ENCODE measurements around the gene GRIK1. TPM values are rescaled to one million over a fixed set of nuclear protein-coding genes. Genes with fewer than 3 reads are reported as not detected.
"Not testable (repeated sequence)": the region's sequence is repeated elsewhere in the genome, so short reads cannot be mapped to it uniquely, and the experiment has no call there.

The GRIK1 gene
- total RNA-seq: not detected

GRCh38 chr21:29939924-29940275 lies at the start of gene GRIK1:
Gene GRIK1 (minus strand): TSS chr21:29939996.
- Mint-ChIP-seq H3K4me1 (peaks cover 4% of the 10 kb centered on the region), H3K27me3 (peaks cover 54% of the 10 kb centered on the region), H3K4me3 (peak within 1 kb of the TSS; percentile 25), H3K27ac (no peak within 1 kb of the TSS), H3K36me3 (ENCODE audit: low read depth) (peaks cover 2% of the 10 kb centered on the region), H3K9me3 (no peaks in the 10 kb centered on the region)
- DNase-seq: no peak
- ChIA-PET POLR2A (no interaction called here), CTCF (no interaction called here)

GRCh38 chr21:29987762-29988161 lies 48.0 kb upstream of the GRIK1 start:
- Mint-ChIP-seq H3K27ac (no peak overlapping the region), H3K9me3 (no peaks in the 10 kb centered on the region), H3K27me3 (no peaks in the 10 kb centered on the region), H3K36me3 (ENCODE audit: low read depth) (no peaks in the 10 kb centered on the region), H3K4me1 (no peaks in the 10 kb centered on the region), H3K4me3 (no peak overlapping the region)
- no peak for DNase-seq
- POLR2A ChIA-PET: no interaction called here
- CTCF ChIA-PET: no interaction called here

GRCh38 chr21:29985866-29986265 lies 46.1 kb upstream of the GRIK1 start:
- H3K27ac Mint-ChIP-seq: no peak overlapping the region
- POLR2A ChIA-PET: no interaction called here

DNA sequence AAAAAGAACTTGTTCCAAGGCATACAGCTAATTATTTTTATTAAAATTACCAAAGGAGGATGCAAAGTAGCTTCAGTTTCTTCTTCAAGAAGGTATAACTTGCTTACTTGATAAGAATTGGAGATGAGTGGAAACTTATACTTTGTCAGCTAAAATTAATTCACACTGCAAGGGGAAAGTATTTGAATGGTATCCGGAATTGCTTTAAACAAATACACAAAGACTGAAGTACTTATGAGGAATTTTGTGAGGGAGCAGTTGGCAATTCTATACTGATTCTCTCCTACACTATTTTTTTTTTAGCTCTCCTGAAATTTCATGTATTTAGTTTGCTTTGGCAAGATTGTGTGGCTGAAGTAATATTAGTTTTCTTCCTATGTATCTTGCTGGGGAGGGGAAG lies 39.2 kb upstream of the GRIK1 start:
- DNase-seq: no peak
- no peaks in the 10 kb centered on the region for H3K36me3 Mint-ChIP-seq (ENCODE audit: low read depth)
- no peaks in the 10 kb centered on the region for H3K9me3 Mint-ChIP-seq
- no peak overlapping the region for H3K27ac Mint-ChIP-seq
- POLR2A ChIA-PET: no interaction called here
- no peaks in the 10 kb centered on the region for H3K4me1 Mint-ChIP-seq
- CTCF ChIA-PET: interaction anchor here (0.6 kb wide), 1 partner anchor 1477 kb away, joined by 5 read pairs; no protein-coding TSS in a partner anchor
- H3K4me3 Mint-ChIP-seq: no peak overlapping the region
- H3K27me3 Mint-ChIP-seq: no peaks in the 10 kb centered on the region

More at GRCh38 chr21:29985866-29986265, 46.1 kb upstream of the GRIK1 start:
- Mint-ChIP-seq H3K4me1 (no peaks in the 10 kb centered on the region), H3K9me3 (no peaks in the 10 kb centered on the region), H3K4me3 (no peak overlapping the region), H3K27me3 (no peaks in the 10 kb centered on the region), H3K36me3 (ENCODE audit: low read depth) (no peaks in the 10 kb centered on the region)
- no peak for DNase-seq
- CTCF ChIA-PET: no interaction called here

DNA sequence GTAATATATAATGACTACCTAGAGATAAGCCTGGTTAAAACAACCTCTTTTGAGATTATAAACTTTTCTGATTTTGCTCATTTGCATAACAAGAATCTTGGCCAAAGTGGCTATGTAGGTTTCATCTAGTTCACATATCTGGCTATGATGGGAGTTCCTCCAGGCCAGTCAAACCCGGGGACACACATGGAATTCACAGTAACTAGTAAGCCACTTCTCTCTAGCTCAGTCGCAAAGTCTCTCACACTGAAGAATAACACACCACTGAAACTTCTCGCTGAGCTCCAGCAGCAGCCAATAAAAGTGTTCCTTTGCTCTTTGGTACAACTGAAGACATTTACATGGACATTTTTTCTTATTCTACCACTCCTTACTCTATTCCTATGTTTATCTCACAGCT lies 36.0 kb upstream of the GRIK1 start:
- Mint-ChIP-seq H3K27me3 (no peaks in the 10 kb centered on the region), H3K4me1 (no peaks in the 10 kb centered on the region), H3K27ac (no peak overlapping the region), H3K4me3 (no peak overlapping the region), H3K36me3 (ENCODE audit: low read depth) (no peaks in the 10 kb centered on the region), H3K9me3 (no peaks in the 10 kb centered on the region)
- ChIA-PET CTCF (no interaction called here), POLR2A (no interaction called here)
- no peak for DNase-seq

DNA sequence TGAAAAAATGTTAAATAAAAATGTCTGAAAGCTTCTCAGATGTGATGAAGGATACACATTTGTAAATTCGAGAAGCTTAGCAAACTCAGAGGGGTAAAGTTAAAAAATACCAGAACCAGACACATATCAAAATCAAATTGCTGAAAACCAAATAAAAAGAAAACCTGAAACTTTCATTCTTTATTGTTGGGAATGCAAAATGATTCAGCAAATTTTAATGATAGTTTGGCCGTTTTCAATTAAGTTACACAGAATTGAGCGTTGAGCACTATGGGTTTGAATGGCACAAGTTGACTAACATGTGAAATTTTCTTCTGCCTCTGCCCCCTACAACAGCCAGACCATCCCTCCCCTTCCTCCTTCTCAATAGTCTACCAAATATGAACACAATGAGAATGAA lies 33.5 kb upstream of the GRIK1 start:
- no peaks in the 10 kb centered on the region for H3K4me1 Mint-ChIP-seq
- CTCF ChIA-PET: no interaction called here
- H3K9me3 Mint-ChIP-seq: no peaks in the 10 kb centered on the region
- H3K27me3 Mint-ChIP-seq: no peaks in the 10 kb centered on the region
- H3K36me3 Mint-ChIP-seq (ENCODE audit: low read depth): no peaks in the 10 kb centered on the region
- H3K27ac Mint-ChIP-seq: no peak overlapping the region
- no peak for DNase-seq
- H3K4me3 Mint-ChIP-seq: no peak overlapping the region
- POLR2A ChIA-PET: no interaction called here

- POLR2A ChIA-PET: no interaction called here
- CTCF ChIA-PET: no interaction called here
- Mint-ChIP-seq H3K27ac (no peak overlapping the region), H3K27me3 (no peaks in the 10 kb centered on the region), H3K9me3 (no peaks in the 10 kb centered on the region), H3K4me1 (no peaks in the 10 kb centered on the region), H3K36me3 (ENCODE audit: low read depth) (no peaks in the 10 kb centered on the region), H3K4me3 (no peak overlapping the region)
- no peak for DNase-seq
These were observed 21.7 kb upstream of the GRIK1 start for GRCh38 chr21:29961291-29962027.

GRCh38 chr21:29958551-29958950 lies 18.8 kb upstream of the GRIK1 start:
- H3K27ac Mint-ChIP-seq: no peak overlapping the region
- no peak for DNase-seq
- ChIA-PET POLR2A (no interaction called here), CTCF (no interaction called here)
- no peaks in the 10 kb centered on the region for H3K9me3 Mint-ChIP-seq
- no peaks in the 10 kb centered on the region for H3K36me3 Mint-ChIP-seq (ENCODE audit: low read depth)
- no peak overlapping the region for H3K4me3 Mint-ChIP-seq
- no peaks in the 10 kb centered on the region for H3K4me1 Mint-ChIP-seq
- peaks cover 5% of the 10 kb centered on the region for H3K27me3 Mint-ChIP-seq

GRCh38 chr21:29958035-29958434 lies 18.2 kb upstream of the GRIK1 start:
- H3K4me3 Mint-ChIP-seq; H3K27ac Mint-ChIP-seq; H3K27me3 Mint-ChIP-seq; DNase-seq; H3K4me1 Mint-ChIP-seq; POLR2A ChIA-PET; CTCF ChIA-PET; H3K36me3 Mint-ChIP-seq (ENCODE audit: low read depth); H3K9me3 Mint-ChIP-seq: not testable (repeated sequence)

GRCh38 chr21:29953690-29954089 lies 13.9 kb upstream of the GRIK1 start:
- DNase-seq: no peak
- POLR2A ChIA-PET: no interaction called here

DNA sequence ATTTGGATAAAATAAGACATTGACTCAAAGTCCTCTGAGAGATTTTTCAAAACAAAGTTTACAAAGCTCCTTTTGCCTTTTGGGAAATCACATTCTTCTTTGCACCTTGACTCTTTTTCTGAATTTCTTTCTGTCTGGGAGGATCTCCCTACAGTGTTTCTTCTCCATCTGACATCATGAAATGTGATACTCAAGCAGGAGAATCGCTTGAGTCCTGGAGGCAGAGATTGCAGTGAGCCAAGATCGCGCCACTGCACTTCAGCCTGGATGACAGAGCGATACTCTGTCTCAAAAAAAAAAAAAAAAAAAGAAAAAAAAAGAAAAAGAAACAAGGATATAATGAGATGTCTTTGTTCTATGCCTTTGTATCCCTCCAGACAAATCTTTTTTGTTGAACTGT lies 13.3 kb upstream of the GRIK1 start:
- peaks cover 5% of the 10 kb centered on the region for H3K27me3 Mint-ChIP-seq
- H3K36me3 Mint-ChIP-seq (ENCODE audit: low read depth): no peaks in the 10 kb centered on the region
- POLR2A ChIA-PET: no interaction called here
- H3K4me1 Mint-ChIP-seq: no peaks in the 10 kb centered on the region
- CTCF ChIA-PET: no interaction called here
- no peak for DNase-seq
- H3K9me3 Mint-ChIP-seq: no peaks in the 10 kb centered on the region
- no peak overlapping the region for H3K27ac Mint-ChIP-seq
- no peak overlapping the region for H3K4me3 Mint-ChIP-seq

More at GRCh38 chr21:29953690-29954089, 13.9 kb upstream of the GRIK1 start:
- Mint-ChIP-seq H3K27me3 (peaks cover 5% of the 10 kb centered on the region), H3K4me1 (no peaks in the 10 kb centered on the region), H3K4me3 (no peak overlapping the region), H3K9me3 (no peaks in the 10 kb centered on the region), H3K36me3 (ENCODE audit: low read depth) (no peaks in the 10 kb centered on the region), H3K27ac (no peak overlapping the region)
- CTCF ChIA-PET: interaction anchor here (0.7 kb wide), 1 partner anchor 9 kb away, joined by 4 read pairs; no protein-coding TSS in a partner anchor

DNA sequence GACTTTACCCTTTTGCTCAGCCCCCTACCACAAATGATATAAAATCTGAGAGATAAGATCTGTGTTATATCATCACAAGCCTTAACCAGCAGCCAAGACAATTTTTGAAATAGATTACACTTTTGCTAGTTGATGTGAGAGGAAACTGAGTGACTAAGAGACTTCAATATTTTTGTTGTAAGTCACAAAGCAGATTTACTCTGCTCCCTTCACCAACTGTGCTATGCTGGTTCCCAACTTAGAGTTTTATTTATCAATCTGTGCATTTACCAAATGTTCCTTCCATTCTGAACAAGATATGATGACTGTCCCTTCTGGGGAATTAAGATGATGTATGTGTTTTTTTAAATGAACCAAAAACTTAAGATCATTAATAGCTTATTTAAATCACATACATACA lies 12.1 kb upstream of the GRIK1 start:
- Mint-ChIP-seq H3K9me3 (no peaks in the 10 kb centered on the region), H3K4me1 (no peaks in the 10 kb centered on the region), H3K27me3 (peaks cover 5% of the 10 kb centered on the region), H3K36me3 (ENCODE audit: low read depth) (no peaks in the 10 kb centered on the region), H3K27ac (no peak overlapping the region), H3K4me3 (no peak overlapping the region)
- POLR2A ChIA-PET: no interaction called here
- CTCF ChIA-PET: no interaction called here
- DNase-seq: no peak

- peaks cover 2% of the 10 kb centered on the region for H3K27me3 Mint-ChIP-seq
- no peaks in the 10 kb centered on the region for H3K9me3 Mint-ChIP-seq
- DNase-seq: no peak
- H3K36me3 Mint-ChIP-seq (ENCODE audit: low read depth): no peaks in the 10 kb centered on the region
- no peaks in the 10 kb centered on the region for H3K4me1 Mint-ChIP-seq
- CTCF ChIA-PET: no interaction called here
- no peak overlapping the region for H3K27ac Mint-ChIP-seq
- no peak overlapping the region for H3K4me3 Mint-ChIP-seq
- POLR2A ChIA-PET: no interaction called here
These were observed 10.2 kb upstream of the GRIK1 start for GRCh38 chr21:29949991-29950390.

DNA sequence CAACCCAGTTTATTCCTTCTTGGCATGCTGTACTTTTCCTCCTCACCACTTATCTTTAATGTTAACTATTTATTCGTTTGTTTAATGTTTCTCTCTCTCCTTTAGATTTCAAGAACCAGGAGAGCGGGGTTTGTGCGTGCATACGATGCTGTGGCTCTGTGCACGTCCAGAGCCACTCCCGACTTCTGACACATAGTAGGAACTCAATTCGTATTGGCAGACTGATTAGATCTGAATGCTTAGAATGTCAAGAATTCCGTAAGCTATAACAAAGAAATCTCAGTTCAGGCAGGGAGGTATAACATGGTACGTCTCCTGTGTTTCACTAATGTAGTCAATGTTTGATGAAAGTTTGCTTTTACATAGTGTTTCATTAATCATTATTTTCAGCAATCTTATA lies 7.3 kb upstream of the GRIK1 start:
- Mint-ChIP-seq H3K4me3 (no peak overlapping the region), H3K36me3 (ENCODE audit: low read depth) (no peaks in the 10 kb centered on the region), H3K27ac (no peak overlapping the region), H3K4me1 (no peaks in the 10 kb centered on the region), H3K9me3 (no peaks in the 10 kb centered on the region), H3K27me3 (peaks cover 8% of the 10 kb centered on the region)
- POLR2A ChIA-PET: no interaction called here
- CTCF ChIA-PET: no interaction called here
- no peak for DNase-seq
